ENCODE data around the gene GPR157.
A peak's percentile ranks its signal among the peaks of the same experiment; 100 is the strongest.
"Not testable (repeated sequence)": the region's sequence is repeated elsewhere in the genome, so short reads cannot be mapped to it uniquely, and the experiment has no call there.

Gene GPR157, protein sequence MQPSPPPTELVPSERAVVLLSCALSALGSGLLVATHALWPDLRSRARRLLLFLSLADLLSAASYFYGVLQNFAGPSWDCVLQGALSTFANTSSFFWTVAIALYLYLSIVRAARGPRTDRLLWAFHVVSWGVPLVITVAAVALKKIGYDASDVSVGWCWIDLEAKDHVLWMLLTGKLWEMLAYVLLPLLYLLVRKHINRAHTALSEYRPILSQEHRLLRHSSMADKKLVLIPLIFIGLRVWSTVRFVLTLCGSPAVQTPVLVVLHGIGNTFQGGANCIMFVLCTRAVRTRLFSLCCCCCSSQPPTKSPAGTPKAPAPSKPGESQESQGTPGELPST

DNA sequence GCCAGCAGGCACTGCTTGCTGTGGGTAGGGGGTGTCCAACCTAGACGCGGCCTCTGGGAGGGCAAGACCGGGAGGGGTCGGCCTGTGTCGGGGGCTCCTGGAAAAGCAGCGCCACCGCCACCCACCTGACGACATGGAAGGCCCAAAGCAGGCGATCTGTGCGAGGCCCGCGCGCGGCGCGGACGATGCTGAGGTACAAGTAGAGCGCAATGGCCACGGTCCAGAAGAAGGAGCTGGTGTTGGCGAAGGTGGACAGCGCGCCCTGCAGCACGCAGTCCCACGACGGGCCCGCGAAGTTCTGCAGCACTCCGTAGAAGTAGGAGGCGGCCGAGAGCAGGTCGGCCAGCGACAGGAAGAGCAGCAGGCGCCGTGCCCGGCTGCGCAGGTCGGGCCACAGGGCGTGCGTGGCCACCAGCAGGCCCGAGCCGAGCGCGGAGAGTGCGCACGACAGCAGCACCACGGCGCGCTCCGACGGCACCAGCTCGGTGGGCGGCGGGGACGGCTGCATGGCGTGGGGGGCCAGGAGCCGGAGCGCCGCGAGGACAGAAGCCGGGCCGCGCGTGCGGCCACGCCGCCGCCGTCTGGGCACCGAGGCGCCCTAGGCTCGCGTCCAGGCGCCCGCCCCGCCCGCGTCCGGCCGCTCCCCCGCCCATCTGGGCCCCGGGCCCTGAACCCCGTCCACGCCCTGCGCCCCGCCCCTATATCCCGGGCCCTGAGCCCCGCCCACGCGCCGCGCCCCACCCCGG lies at the start of gene GPR157:
GPR157 (minus strand) TSS at position 583 of the 746 bp plus-strand sequence; CDS start at position 508, 75 bp downstream.
- peak; percentile 88 for DNase-seq

DNA sequence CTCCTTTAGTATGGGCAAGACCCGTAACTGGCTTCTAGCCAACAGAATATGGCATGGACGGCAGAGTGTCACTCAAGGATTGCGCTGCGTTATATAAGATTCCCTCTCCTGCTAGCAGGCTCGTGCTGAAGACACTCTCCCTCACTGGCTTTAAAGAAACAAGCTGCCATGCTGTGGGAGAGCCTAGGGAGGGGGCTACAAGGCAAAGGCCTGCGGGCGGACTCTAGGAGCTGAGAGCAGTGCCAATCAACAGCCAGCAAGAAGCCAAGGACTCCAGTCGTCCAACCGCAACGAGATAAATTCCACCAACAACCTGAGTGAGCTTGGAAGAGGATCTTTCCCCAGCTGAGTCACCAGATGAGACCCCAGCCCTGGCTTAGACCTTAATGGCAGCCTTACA lies 45.9 kb upstream of the GPR157 start:
- no peak for DNase-seq

DNA sequence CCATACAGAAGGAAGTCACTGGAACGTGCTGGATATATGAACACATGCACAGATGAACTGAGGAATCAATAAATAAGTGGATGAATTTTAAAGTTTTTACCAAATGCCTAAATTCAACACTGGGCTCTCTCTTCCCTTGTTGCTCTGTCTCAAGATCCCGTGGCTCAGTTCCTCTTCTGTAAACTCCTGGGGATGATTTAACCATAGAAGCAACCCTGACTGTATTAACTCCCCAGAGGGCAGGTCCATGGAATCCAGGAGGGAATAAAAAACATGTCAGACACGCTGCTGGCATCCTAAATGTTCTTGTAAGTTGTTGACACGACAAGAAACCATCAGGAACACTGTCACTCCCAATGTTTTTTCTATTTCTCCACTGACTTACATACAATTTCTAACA lies 45.3 kb upstream of the GPR157 start:
- no peak for DNase-seq

DNA sequence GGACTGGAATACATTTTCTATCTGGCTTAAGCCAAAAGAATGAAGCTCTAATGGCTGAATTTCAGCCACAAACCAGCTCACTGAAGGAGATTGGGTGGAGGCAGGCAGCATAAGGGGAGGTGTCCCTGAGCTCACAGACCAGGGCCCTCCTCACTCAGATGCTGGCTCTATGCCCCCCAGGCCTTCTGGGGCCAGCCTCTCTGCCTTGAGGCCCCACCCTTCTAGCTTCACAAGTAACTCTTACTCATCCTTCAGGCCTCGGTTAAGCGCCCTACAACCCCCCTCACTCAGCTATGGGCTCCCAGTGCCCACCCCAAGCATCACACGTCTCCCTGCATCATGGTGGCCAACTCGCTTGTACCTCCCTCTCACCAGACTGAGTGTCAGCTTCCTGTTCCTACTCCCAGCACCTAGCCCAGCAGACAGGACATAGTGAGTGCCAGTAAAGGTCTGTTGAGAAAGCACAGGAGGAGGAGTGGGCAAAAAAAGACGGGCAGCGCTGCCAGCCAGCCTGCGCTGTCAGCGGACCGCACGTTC lies 40.8 kb upstream of the GPR157 start:
- no peak for DNase-seq

DNA sequence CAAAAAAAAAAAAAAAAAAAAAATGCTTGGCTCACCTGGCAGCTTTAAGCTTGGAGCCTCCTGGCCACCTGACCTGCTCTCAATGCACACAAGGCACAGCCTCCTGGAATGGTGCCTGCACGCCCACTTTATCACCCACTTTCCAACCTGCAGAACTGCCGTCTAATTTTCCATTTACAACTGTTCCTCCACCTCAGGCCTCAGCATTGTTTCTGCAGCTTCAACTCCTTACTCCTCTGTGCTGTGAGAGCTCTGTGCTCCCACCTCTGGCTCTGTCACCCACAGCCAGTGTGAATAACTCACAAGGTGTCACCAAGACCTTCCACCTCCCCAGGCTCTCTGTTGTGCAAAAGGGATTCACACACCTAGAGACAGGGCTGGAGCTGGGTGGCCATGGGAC lies 38.7 kb upstream of the GPR157 start:
- no peak for DNase-seq

DNA sequence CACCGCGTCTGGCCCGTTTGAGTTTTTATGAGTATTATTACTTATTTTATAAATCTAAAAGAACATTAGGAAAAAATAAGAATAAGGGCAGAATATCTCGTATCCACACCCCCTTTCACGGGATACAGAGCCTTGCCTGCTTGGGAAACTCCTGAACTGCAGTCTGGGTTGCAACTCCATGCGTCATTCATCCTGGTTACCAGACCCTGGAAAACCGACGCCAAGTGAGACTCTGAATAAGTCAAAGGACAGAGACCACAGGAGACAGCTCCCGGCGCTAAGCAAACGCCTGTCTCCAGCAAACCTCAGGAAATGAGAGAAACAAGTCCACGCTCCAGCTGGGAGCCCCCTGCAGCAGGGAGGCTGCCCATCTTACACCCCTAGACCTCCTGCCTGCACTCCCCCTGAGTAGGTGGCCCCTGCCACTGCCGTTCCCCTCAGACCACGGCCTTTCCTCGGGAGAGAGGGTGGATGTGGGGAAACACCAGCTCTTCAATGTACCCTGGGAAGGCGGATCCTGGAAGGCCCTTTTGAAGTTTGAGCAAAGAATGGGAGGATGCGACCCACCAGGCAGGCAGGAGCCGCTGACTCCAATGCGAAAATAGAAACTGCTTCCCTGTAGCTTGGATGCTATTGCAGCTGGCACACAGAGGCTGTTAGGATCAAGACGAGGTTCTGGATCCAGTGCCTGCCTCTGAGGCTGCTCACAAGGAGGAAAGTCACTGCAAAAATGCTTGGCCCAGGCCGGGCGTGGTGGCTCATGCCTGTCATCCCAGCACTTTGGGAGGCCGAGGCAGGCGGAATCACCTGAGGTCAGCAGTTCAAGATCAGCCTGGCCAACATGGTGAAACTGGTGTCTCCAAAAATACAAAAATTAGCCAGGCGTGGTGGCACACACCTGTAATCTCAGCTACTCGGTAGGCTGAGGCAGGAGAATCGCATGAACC lies 37.7 kb upstream of the GPR157 start:
- DNase-seq: no peak

DNA sequence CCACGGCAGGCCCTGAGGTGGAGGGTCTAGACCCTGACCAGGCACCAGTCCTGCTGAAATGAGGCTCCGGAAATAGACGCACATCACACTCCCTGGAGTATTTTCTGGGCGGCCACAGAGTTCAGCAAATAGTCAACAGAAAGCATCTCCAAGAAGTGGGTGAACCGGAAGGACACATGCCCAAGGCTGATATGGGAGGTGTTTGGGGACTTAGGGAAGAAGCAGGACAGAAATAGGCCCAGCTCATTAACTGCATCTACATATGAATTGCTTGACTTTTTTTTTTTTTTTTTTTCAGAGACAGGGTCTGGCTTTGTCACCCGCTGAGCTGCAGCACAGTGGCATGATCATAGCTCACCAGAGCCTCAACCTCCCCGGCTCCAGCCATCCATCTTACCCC lies 36.5 kb upstream of the GPR157 start:
- no peak for DNase-seq

DNA sequence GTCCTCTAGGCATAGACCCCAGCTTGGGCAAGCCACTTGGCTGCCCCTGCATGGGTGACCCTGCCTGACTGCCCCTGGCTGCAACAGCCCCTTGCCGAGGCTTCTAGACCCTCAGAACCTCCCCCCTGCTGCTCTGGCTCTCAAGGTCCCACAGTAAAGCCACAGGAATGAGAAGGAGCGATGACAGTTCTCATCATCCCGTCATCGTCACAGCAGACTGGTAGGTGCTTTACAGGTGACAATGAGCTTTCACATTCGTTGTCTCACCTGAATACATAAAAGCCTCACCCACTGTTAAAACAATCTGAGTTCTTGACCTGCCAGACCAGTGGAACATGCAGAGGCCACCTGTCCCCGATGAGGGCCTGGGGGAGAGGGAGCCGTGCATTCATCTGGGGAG lies 36.0 kb upstream of the GPR157 start:
- no peak for DNase-seq

DNA sequence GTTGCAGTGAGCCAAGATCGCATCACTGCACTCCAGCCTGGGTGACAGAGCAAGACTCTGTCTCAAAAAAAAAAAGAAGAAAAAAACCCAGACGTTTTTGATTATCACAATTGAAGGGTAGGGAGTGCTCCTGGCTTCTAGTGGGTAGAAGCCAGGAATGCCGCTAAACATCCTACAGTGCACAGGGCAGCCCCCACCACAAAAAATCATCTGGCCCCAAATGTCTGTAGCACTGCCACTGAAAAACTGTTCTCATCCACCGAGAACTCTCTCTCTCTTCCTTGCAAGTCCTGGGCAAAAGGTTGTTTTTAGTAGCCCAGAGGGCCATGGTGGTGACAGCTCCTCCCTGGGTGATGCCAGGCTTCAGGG lies 35.6 kb upstream of the GPR157 start:
- DNase-seq: no peak

DNA sequence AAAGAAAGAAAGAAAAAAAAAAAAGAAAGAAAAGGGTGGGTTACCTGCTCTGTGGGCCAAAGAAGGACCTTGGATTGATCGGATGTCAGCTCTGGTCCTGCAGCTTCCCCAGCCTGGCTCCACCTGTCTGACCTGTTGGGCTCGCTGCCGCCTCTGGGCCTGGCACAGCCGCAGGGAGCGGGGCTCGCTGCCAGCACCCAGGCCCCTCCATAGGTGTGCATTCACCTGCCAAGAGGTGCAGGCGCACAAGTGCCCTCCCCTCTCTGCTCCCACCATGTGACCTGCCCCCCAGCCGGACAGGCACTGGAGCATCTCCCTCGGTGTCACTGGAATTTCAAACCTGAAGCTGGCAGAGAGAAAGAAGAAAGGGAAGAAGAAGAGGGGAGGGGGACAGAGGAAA lies 33.1 kb upstream of the GPR157 start:
- no peak for DNase-seq

DNA sequence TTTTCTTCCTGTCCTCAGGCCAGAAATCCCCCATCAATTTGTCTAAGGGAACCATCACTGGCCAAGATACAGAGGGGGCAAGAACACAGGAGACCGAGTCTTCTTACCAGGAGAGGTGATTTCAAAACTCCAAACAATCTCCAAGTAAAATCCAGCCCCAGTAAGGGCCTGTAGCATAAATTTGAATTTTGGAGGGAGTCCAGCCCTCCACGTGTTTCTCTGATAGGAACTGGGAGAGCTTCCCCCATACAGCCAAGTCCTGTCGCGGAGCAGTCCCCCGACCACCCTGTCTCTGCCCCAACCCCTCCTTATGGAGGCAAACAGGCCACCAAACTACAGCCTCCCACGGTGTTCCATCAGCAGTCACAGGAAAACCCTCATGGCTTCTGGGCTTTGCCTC lies 32.4 kb upstream of the GPR157 start:
- DNase-seq: no peak

DNA sequence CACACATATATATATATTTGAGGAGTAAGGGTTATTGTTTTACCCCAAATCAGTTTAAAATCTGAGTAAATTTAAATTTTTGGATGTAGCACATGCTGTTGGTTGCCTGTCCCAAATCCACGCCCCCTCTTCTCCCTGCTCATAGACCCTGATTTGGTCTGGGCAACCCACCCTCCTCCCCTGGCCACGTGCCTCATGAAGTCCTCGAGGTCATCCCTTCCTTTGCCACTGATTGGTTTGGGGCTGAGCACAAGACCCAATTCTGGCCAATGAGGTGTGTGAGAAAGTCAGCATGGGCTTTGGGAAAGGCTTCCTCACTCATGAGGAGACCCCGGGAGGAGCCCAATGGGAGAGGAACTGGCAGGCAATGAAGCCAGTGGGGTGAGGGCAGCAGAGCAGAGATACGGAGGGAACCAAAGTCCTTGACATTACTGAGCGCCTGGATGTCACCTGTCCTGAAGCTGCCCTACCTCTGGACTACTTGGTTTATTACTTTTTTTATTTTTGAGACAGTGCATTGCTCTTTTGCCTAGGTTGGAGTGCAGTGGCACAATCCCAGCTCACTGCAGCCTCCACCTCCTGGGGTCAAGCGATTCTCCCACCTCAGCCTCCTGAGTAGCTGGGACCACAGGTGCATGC lies 31.3 kb upstream of the GPR157 start:
- DNase-seq: no peak

DNA sequence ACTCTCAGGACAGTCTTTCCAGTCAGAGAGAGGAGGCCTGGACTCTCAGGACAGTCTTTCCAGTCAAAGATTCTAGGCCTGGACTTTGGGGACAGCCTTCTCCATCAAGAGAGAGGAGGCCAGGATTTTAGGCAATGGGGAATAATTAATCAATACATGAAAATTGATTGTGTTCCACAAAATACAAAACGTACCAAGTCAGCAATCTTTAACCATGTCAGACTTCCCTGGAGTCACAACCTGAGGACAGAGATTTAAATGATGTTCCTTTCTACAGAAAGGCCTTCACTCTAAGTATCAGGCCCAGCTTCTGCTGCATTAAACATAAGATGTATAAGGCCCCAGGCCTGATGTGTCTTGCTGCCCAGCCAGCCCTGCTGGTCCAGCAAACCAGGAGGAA lies 27.0 kb upstream of the GPR157 start:
- DNase-seq: no peak

DNA sequence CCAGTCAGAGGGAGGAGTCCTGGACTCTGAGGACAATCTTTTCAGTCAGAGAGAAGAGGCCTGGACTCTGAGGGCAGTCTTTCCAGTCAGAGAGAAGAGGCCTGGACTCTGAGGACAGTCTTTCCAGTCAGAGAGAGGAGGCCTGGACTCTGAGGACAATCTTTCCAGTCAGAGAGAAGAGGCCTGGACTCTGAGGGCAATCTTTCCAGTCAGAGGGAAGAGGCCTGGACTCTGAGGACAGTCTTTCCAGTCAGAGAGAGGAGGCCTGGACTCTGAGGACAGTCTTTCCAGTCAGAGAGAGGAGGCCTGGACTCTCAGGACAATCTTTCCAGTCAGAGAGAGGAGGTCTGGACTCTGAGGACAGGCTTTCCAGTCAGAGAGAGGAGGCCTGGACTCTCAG lies 26.5 kb upstream of the GPR157 start:
- not testable (repeated sequence) for DNase-seq

DNA sequence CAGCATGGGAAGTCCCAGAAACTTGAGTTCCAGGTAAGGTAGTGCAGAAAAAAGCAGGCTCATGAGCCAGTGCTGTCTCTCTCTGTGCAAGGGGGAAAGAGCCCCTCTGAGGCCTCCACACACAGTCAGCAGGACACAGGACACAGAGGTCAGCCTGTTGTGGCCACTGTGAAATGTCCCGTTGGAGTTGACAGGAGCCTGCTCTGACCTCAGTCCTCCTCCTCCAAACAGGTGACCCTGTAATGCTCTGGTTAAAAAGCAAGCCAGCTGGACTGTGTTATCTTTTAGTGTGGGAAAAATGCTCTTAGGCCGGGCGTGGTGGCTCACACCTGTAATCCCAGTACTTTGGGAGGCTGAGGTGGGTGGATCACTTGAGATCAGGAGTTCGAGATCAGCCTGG lies 24.2 kb upstream of the GPR157 start:
- DNase-seq: no peak

DNA sequence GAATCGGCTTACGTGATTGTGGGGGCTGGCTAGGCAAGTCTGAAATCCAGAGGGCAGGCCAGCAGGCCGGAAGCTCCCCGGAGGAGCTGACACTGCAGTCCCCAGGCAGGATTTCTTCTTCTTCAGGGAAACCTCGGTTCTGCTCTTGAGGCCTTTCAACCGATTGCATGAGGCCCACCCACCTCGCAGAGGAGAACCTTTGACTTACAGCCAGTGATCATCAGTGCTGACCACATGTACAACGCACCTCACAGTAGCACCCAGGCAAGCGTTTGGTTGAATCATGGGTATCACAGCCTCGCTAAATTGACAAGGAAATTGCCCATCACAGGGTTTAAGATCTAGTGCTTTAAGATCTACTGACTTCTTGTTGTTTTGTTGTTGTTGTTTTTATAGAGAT lies 23.6 kb upstream of the GPR157 start:
- DNase-seq: no peak

DNA sequence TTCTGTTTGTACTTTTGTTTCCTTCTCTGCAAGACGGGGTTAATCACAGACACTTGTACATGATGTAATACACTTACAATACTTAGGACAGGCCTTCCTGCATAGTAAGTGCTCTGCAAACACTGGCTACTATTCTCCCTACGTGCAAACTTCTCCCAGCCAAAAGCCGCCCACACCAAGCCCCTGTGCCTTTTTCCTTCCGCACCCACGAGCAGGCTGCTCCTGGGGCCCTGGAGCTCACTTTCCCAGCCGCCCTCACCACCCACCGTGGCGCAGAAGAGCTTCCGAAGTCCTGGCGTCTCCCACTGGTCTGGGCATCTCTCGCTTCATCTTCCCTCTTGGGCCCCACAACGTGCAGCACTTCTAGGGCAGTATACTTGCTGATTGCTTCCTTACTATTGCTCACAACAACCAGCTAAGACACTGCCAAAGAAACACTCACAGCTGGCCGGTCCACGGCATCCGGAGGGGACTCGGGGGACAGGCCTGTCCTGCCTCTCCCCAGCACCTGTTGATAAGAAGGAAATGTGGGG lies 22.5 kb upstream of the GPR157 start:
- DNase-seq: no peak

DNA sequence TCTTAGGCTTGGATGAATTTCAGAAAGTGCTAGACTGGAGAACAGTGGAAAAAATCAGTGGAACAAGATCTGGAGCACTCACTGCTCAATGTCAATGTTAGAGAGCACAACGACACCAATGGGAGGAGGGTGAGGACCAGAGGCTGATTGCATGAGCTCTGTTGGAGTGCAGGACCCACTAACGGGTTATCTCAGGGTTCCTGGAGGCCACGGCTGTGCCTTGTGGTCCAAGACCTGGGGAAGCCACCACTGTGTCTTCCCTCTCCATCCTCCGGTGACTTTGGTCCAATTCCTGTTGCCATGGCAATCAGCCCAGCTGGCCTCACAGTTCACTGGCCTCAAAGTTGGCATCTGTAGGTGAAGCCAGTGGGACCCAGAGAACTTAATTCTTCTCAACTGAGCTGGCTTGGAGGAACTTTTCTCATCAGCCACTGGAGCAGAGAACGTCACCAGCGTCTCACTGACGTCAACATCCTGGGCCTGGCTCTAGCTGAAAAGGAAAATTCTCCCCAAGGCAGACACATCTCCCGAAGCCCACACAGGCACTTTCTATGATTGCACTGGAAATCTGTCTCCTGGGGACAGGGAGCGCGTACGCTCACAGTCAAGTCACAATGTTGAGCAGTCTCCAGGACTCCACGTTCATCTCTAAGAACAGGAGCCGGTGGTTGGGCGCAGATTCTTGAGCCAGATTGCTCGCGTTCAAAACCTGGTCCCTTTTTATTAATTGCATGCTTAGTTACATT lies 21.9 kb upstream of the GPR157 start:
- no peak for DNase-seq

DNA sequence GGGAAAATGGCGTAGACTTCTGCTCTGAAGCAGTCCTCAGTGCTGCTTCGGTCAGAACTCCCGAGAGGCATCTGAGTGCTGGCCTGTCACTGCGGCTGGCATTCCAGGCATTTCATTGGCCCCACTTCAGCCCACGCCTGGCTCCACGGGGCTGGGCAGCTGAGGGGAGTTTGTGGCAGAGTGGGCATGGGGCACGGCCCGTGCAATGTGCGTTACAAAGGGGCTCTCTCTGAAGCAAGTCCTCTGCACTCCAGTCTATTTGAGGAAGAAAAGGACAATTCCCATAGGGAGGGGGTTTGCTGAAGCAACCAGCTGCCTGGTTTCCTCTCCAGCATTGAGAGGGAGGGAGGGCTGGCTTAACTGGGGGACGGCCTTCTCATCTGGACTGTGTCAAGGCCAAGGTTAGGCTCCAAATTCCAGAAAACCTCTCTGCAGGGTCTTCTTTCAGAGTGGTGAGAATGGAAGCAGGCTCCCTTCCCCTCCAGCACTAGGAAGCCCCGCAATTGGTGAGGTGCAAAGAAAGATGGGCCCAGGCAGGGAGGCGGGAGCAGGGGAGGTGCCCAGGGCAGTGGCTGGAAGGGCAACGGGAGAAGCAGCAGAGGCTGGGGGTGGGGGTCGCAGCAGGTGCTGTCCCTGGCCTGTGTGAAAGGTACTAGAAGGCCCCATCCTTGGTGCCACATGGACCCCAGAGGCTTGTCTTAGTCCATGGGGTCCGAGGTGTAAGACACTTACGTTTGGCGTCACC lies 21.1 kb upstream of the GPR157 start:
- no peak for DNase-seq

DNA sequence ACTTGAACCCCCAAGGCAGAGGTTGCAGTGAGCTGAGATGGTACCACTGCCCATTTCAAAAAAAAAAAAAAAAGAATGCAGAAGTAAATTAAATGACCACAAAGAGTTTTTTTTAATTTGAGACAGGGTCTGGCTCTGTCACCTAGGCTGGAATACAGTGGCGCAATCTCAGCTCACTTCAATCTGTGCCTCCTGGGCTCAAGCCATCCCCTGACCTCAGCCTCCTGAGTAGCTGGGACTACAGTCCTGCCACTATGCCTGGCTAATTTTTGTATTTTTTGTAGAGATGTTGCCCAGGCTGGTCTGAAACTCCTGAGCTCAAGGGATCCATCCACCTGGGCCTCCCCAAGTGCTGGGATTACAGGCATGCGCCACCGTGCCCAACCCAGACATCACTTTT lies 20.2 kb upstream of the GPR157 start:
- DNase-seq: no peak

DNA sequence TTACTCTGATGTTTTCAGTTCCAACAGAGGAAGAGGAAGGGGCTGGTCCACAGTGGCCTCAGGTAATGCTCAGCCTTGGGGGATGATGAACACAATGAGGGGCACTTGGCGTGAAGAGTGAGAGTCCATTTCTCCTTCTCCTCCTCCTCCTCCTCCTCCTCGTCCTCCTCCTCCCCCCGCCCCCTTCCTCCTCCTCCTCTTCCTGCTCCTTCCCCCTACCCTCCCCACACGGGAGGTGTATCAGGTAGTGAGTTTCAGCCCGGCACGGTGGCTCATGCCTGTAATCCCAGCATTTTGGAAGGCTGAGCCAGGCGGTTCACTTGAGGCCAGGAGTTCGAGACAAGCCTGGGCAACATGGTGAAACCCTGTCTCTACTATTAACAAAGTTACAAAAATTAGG lies 17.3 kb upstream of the GPR157 start:
- DNase-seq: no peak
